Testis (tissue), 3 donors: ENCODE results near the gene FSTL4. TPM values are rescaled to one million over a fixed set of nuclear protein-coding genes. Genes with fewer than 3 reads are reported as not detected.

ENCODE experiments used
- DNase-seq: peaks from one replicate; pipeline ENCODE4 v3.0.0-alpha.2; 2019
- H3K27ac ChIP-seq, 2 donors: fragments of 200-600 bp; sonication (generic); one replicate each; pipeline ENCODE4 v1.5.1; 2019
- H3K27me3 ChIP-seq: fragments of 200-600 bp; sonication (generic); one replicate; pipeline ENCODE4 v1.5.1; 2019
- H3K36me3 ChIP-seq: fragments of 200-600 bp; sonication (generic); one replicate; pipeline ENCODE4 v1.5.1; 2017; ENCODE audit warnings: low read depth; ENCODE audit errors: missing control alignments
- H3K4me1 ChIP-seq: fragments of 200-600 bp; sonication (generic); one replicate; pipeline ENCODE4 v1.5.1; 2019
- H3K4me3 ChIP-seq, 2 donors: fragments of 200-600 bp; sonication (generic); one replicate each; pipeline ENCODE4 v1.5.1; 2017 to 2019
- H3K9me3 ChIP-seq: fragments of 200-600 bp; sonication (generic); one replicate; pipeline ENCODE4 v1.5.1; 2017
- CTCF ChIP-seq, 3 experiments: fragments of 450-650 bp in 2 of 3; fragments of 200-600 bp in 1 of 3; sonication (generic) in 1 of 3; IDR thresholded peaks; one replicate each; pipeline ENCODE4 v1.5.1; 2016 to 2019; ENCODE audit warnings: antibody characterized with exemption in 3 of 3, mild to moderate bottlenecking in 2 of 3, moderate library complexity in 1 of 3
- POLR2A ChIP-seq: fragments of 450-650 bp; IDR thresholded peaks from one replicate; pipeline ENCODE4 v1.6.1; 2017; ENCODE audit warnings: antibody characterized with exemption, mild to moderate bottlenecking, moderate library complexity
- WGBS, 2 donors: methylation state at CpG; one replicate each; pipeline ENCODE4 v1.1.5; 2018; 5-methylcytosine and 5-hydroxymethylcytosine counted together
- intact Hi-C: fragments of 100-400 bp; cut with DNase I; formaldehyde crosslinking; loops from one replicate; pipeline ENCODE4 v1.15.1; 2023; ENCODE audit warnings: low total_unique reads
- polyA plus RNA-seq: library from polyadenylated mRNA; stranded (reverse); fragments of 350-450 nt; fragmentation: Illumina TruSeq; extraction: RNeasy Lipid Tissue Mini Kit (QIAGEN cat#74804); gene quantifications from one replicate; pipeline ENCODE4 v1.2.3, GENCODE V29; 2014; ENCODE audit warnings: low read depth, low replicate concordance; ENCODE audit not compliant: insufficient read depth
- total RNA-seq, 2 donors: library from RNA; depleted of rRNA; stranded (reverse); fragments of >200 nt; gene quantifications; one replicate each; pipeline ENCODE4 v1.2.3, GENCODE V29; 2016

The FSTL4 gene
- total and polyA plus RNA-seq, 3 donors from 2014 or later: 7.1 to 8.6 (median 7.4) TPM

GRCh38 chr5:133361922-133362321 is 250.4 kb downstream of the FSTL4 start:
- intact Hi-C loops: no loop called here
- DNase-seq: no peak

GRCh38 chr5:133360693-133361472 is 251.5 kb downstream of the FSTL4 start:
- 79 to 81% methylated on average over 18 of the region's 18 CpGs for WGBS, 2 donors
- no peak overlapping the region for H3K27ac ChIP-seq
- H3K27me3 ChIP-seq: no peaks in the 10 kb centered on the region
- TF ChIP-seq POLR2A (no peak), CTCF (IDR thresholded peaks at IDR 0.05) (no peak)
- intact Hi-C loops: no loop called here
- H3K9me3 ChIP-seq: no peaks in the 10 kb centered on the region
- no peaks in the 10 kb centered on the region for H3K4me1 ChIP-seq
- no peaks in the 10 kb centered on the region for H3K36me3 ChIP-seq
- H3K4me3 ChIP-seq: no peak overlapping the region
- no peak for DNase-seq

More at GRCh38 chr5:133361922-133362321, 250.4 kb downstream of the FSTL4 start:
- Histone ChIP-seq H3K9me3 (no peaks in the 10 kb centered on the region), H3K27ac (no peak overlapping the region), H3K27me3 (no peaks in the 10 kb centered on the region), H3K4me3 (no peak overlapping the region), H3K4me1 (no peaks in the 10 kb centered on the region), H3K36me3 (no peaks in the 10 kb centered on the region)
- WGBS, 2 donors: 61 to 67% methylated on average over 1 of the region's 1 CpG
- no peak for TF ChIP-seq POLR2A
- TF ChIP-seq CTCF (IDR thresholded peaks at IDR 0.05): no peak

- Histone ChIP-seq H3K9me3 (no peaks in the 10 kb centered on the region), H3K4me3 (no peak overlapping the region), H3K27ac (no peak overlapping the region), H3K27me3 (no peaks in the 10 kb centered on the region), H3K36me3 (no peaks in the 10 kb centered on the region), H3K4me1 (no peaks in the 10 kb centered on the region)
- intact Hi-C loops: no loop called here
- 62 to 63% methylated on average over 7 to 8 of the region's 8 CpGs for WGBS, 2 donors
- no peak for TF ChIP-seq CTCF (IDR thresholded peaks at IDR 0.05)
- DNase-seq: no peak
Observed at GRCh38 chr5:133359861-133360260, 252.5 kb downstream of the FSTL4 start.

- WGBS, 2 donors: 81 to 93% methylated on average over 11 to 12 of the region's 12 CpGs
- DNase-seq: no peak
Observed at GRCh38 chr5:133358271-133358670, 254.1 kb downstream of the FSTL4 start.

More at GRCh38 chr5:133358271-133358670, 254.1 kb downstream of the FSTL4 start:
- no peaks in the 10 kb centered on the region for H3K4me1 ChIP-seq
- no peak overlapping the region for H3K27ac ChIP-seq
- H3K9me3 ChIP-seq: no peaks in the 10 kb centered on the region
- intact Hi-C loops: no loop called here
- TF ChIP-seq CTCF (IDR thresholded peaks at IDR 0.05) (no peak), POLR2A (no peak)
- H3K4me3 ChIP-seq: no peak overlapping the region
- H3K36me3 ChIP-seq: no peaks in the 10 kb centered on the region
- H3K27me3 ChIP-seq: no peaks in the 10 kb centered on the region
